ENCODE measurements around the gene CFP. TPM values are rescaled to one million over a fixed set of nuclear protein-coding genes. Genes with fewer than 3 reads are reported as not detected.

CFP gene
- total RNA-seq, 1 donor from 2014 or later, result 0.21 TPM

DNA sequence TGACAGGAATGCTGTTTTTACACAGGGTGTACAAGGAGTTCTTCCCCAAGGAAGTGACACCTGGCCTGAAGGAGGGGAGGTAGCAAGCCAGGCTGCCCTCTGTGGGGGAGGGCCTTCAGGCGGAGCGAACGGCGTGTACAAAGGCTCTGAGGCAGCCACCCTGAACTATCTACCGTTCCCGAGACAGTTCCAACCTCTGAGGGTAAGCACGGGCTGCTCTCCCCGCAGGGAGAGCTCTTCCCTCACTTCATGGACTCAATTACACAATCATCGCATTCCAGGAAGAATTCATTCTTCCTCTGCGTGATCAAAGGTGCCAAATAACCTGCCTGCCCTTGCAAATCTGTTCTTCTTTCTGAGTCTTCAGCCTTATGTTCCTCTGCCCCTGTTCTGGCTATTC, 15.8 kb upstream of the CFP start:
- H3K27me3 ChIP-seq (ENCODE audit: control insufficient read depth, insufficient read depth, low read length), result no peaks in the 10 kb centered on the region
- H3K36me3 ChIP-seq (ENCODE audit: control insufficient read depth, insufficient read depth, low read length), result peaks cover 2% of the 10 kb centered on the region
- no peak for DNase-seq (ENCODE audit: low read depth)
- H3K4me3 ChIP-seq (ENCODE audit: low read depth, low read length), result no peak overlapping the region
- TF ChIP-seq, protein P1, sequence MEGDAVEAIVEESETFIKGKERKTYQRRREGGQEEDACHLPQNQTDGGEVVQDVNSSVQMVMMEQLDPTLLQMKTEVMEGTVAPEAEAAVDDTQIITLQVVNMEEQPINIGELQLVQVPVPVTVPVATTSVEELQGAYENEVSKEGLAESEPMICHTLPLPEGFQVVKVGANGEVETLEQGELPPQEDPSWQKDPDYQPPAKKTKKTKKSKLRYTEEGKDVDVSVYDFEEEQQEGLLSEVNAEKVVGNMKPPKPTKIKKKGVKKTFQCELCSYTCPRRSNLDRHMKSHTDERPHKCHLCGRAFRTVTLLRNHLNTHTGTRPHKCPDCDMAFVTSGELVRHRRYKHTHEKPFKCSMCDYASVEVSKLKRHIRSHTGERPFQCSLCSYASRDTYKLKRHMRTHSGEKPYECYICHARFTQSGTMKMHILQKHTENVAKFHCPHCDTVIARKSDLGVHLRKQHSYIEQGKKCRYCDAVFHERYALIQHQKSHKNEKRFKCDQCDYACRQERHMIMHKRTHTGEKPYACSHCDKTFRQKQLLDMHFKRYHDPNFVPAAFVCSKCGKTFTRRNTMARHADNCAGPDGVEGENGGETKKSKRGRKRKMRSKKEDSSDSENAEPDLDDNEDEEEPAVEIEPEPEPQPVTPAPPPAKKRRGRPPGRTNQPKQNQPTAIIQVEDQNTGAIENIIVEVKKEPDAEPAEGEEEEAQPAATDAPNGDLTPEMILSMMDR (IDR thresholded peaks at IDR 0.05; ENCODE audit: insufficient read depth, low read length, poor library complexity, severe bottlenecking), result no peak

DNA sequence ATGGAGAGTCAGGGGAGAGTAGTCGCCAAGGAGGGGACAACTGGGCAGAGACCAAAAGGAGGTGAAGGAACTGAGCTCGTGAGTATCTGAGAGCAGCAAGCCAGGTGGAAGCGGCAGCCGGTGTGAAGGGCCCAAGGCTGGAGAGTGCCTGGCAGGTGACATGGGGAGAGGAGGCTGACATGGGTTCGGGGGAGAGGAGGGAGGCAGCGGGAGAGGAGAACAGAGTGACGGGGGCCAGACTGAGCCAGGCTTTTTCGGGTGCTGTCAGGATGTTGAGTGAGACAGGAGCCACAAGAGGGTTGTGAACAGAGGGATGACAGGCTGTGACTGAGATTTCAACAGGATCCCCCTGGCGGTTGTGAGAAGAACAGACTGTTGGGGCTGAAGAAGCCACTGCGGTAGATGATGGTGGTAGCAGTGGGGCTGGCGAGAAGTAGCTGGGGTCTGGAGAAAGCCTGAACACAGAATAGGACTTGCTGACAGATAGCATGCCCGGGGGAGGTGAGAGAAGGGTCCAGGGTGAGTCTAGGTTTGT, 14.9 kb upstream of the CFP start:
- TF ChIP-seq, protein P1 (IDR thresholded peaks at IDR 0.05; ENCODE audit: insufficient read depth, low read length, poor library complexity, severe bottlenecking), result peak; percentile 18
- DNase-seq (ENCODE audit: low read depth), result no peak
- H3K27me3 ChIP-seq (ENCODE audit: control insufficient read depth, insufficient read depth, low read length), result no peaks in the 10 kb centered on the region

DNA sequence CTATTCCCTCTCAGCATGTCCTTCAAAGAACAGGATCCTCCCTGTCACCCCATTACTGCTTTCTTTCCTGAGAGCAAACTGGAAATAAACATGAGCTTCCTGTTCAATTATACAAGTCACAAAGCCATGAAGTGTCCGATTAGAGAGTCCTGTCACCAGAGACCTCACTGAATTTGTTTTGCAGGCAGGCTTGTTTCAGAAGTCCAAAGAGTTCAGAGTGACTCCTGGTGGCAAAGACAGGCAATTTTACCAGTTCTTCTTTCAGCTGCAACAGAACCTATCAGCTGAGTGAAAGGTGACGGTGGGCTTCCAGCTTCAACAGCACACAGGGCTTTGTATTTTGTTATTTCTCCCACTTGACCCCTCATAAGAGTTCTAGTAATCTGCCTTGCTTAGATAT, 14.2 kb upstream of the CFP start:
- Histone ChIP-seq H3K36me3 (ENCODE audit: control insufficient read depth, insufficient read depth, low read length) (no peaks in the 10 kb centered on the region), H3K4me3 (ENCODE audit: low read depth, low read length) (no peak overlapping the region), H3K27me3 (ENCODE audit: control insufficient read depth, insufficient read depth, low read length) (no peaks in the 10 kb centered on the region)
- TF ChIP-seq, protein P1 (IDR thresholded peaks at IDR 0.05; ENCODE audit: insufficient read depth, low read length, poor library complexity, severe bottlenecking), result peak; percentile 25
- no peak for DNase-seq (ENCODE audit: low read depth)

More for the DNA sequence above, 14.9 kb upstream of the CFP start:
- Histone ChIP-seq H3K36me3 (ENCODE audit: control insufficient read depth, insufficient read depth, low read length) (peaks cover 2% of the 10 kb centered on the region), H3K4me3 (ENCODE audit: low read depth, low read length) (no peak overlapping the region)

DNA sequence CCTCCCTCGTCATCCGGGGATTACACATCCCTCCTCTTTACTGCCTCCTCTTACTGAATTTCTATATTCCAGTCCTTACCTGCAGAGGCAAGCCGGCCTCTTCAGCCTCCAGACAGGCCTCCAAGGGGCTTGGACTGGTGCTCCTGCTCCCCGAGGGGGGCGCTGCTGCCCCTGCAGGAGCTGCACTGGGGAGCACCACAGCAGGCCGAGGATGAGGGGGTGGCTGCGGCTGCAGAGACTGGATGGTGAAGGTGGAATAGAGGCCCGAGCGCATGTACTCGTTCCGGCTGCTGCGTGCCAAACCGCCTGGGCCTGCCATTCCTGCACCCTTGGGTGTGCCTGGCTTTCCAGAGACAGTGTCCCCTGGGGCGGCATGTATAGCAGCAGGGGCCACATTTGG, 9.1 kb upstream of the CFP start:
- TF ChIP-seq, protein P1 (IDR thresholded peaks at IDR 0.05; ENCODE audit: insufficient read depth, low read length, poor library complexity, severe bottlenecking), result no peak
- Histone ChIP-seq H3K4me3 (ENCODE audit: low read depth, low read length) (no peak overlapping the region), H3K36me3 (ENCODE audit: control insufficient read depth, insufficient read depth, low read length) (no peaks in the 10 kb centered on the region), H3K27me3 (ENCODE audit: control insufficient read depth, insufficient read depth, low read length) (no peaks in the 10 kb centered on the region)
- no peak for DNase-seq (ENCODE audit: low read depth)

DNA sequence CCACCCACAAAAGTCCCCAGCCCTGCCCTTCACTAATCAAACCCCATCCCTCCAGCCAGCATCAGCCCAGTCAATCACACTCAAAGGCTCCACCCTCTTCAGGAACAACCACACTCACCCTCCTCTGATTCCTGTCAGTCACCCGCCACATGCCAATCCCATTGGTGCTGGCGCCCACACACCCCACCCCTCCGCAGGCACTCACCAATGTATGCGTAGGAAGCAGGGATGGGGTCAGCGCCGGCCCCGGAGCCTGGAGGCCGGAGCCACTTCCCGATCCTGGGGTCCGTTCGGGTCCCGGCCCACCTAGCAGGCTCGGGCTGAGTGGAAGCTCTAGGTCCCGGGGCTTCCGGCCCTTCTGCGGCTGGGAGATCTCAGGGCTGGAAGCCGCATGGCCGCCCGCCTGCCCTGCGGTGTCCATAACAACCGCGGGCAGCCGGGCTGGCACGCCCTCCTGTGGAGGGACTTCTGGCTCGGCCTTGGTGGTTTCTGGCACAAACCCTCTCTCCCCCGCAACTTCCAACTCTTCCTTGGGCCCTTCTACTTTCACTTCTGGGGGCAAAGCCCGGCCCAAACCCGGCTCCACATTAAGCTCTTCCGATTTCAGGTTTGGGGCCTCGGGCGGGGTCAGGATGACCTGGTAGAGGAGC, 7.9 kb upstream of the CFP start:
- no peaks in the 10 kb centered on the region for H3K36me3 ChIP-seq (ENCODE audit: control insufficient read depth, insufficient read depth, low read length)
- no peaks in the 10 kb centered on the region for H3K27me3 ChIP-seq (ENCODE audit: control insufficient read depth, insufficient read depth, low read length)
- DNase-seq (ENCODE audit: low read depth), result no peak
- TF ChIP-seq, protein P1 (IDR thresholded peaks at IDR 0.05; ENCODE audit: insufficient read depth, low read length, poor library complexity, severe bottlenecking), result no peak
- H3K4me3 ChIP-seq (ENCODE audit: low read depth, low read length), result no peak overlapping the region

Measured in kidney epithelial cell (primary cell).